Astrocyte (in vitro differentiated cells and primary cell): ENCODE results near the gene STAG2.

Experiments used
- CTCF ChIP-seq: IDR thresholded peaks from 2 replicates; pipeline ENCODE4 v1.5.1; 2011; ENCODE audit warnings: low read depth, mild to moderate bottlenecking, inconsistent platforms, low read length, moderate library complexity; ENCODE audit not compliant: insufficient read depth
- EZH2 ChIP-seq: IDR thresholded peaks from 2 replicates; pipeline ENCODE4 v1.6.1; 2012; ENCODE audit warnings: mild to moderate bottlenecking, low read length, inconsistent platforms; ENCODE audit not compliant: insufficient read depth

GRCh38 chrX:124125471-124125870 is 164.0 kb downstream of the STAG2 start:
- no peak for TF ChIP-seq EZH2
- TF ChIP-seq CTCF: no peak
